Keratinocyte (primary cell): Measurements from ENCODE around the gene COL1A2. TPM values are rescaled to one million over a fixed set of nuclear protein-coding genes. Genes with fewer than 3 reads are reported as not detected.

Source experiments
- DNase-seq: peaks from one replicate; pipeline ENCODE4 v3.0.0-alpha.2; 2011; ENCODE audit warnings: low read depth, missing footprints, low spot score
- FAIRE-seq: peaks from 2 replicates; lab custom pipeline; 2011; peaks lifted over from hg19 to GRCh38; lab: Jason Lieb, UNC
- H2AFZ ChIP-seq: 2 replicates; pipeline ENCODE4 v1.6.0; 2012; ENCODE audit warnings: low read length, control low read depth, inconsistent platforms; ENCODE audit not compliant: control insufficient read depth
- H3K27ac ChIP-seq: 2 replicates; pipeline ENCODE4 v1.5.1; 2011; ENCODE audit warnings: low read length; ENCODE audit not compliant: control insufficient read depth, insufficient read depth
- H3K27me3 ChIP-seq: 3 replicates; pipeline ENCODE4 v1.6.0; 2011; ENCODE audit warnings: low read length; ENCODE audit not compliant: control insufficient read depth, insufficient read depth; ENCODE audit errors: extremely low read depth
- H3K36me3 ChIP-seq, 2 experiments: 2 replicates in 1 of 2; 3 replicates in 1 of 2; pipeline ENCODE4 v1.5.1; 2011; ENCODE audit warnings: low read length in 2 of 2, mild to moderate bottlenecking in 1 of 2; ENCODE audit not compliant: control insufficient read depth in 2 of 2, insufficient read depth in 2 of 2; ENCODE audit errors: extremely low read depth in 1 of 2
- H3K4me1 ChIP-seq: 3 replicates; pipeline ENCODE4 v1.5.1; 2011; ENCODE audit warnings: low read length; ENCODE audit not compliant: control insufficient read depth, insufficient read depth; ENCODE audit errors: extremely low read depth
- H3K4me2 ChIP-seq: 3 replicates; pipeline ENCODE4 v1.6.0; 2011; ENCODE audit warnings: low read depth, low read length; ENCODE audit not compliant: control insufficient read depth, insufficient read depth; ENCODE audit errors: extremely low read depth
- H3K4me3 ChIP-seq, 3 experiments: fragments of 200-600 bp in 1 of 3; sonication (generic) in 1 of 3; 2 replicates in 2 of 3; 3 replicates in 1 of 3; pipeline ENCODE4 v1.5.1; 2011 to 2016; ENCODE audit warnings: low read length in 3 of 3, mild to moderate bottlenecking in 3 of 3, control low read depth in 2 of 3, inconsistent platforms in 1 of 3, low read depth in 1 of 3, mixed read lengths in 1 of 3, mixed run types in 1 of 3, moderate library complexity in 1 of 3; ENCODE audit not compliant: control insufficient read depth in 2 of 3, insufficient read depth in 2 of 3; ENCODE audit errors: extremely low read depth in 1 of 3
- H3K79me2 ChIP-seq: 2 replicates; pipeline ENCODE4 v1.6.0; 2012; ENCODE audit warnings: low read length; ENCODE audit not compliant: control insufficient read depth, insufficient read depth
- H3K9ac ChIP-seq: 3 replicates; pipeline ENCODE4 v1.6.0; 2011; ENCODE audit warnings: low read length; ENCODE audit not compliant: control insufficient read depth, insufficient read depth; ENCODE audit errors: extremely low read depth
- H3K9me1 ChIP-seq: 3 replicates; pipeline ENCODE4 v1.6.0; 2011; ENCODE audit warnings: low read length; ENCODE audit not compliant: control insufficient read depth, insufficient read depth; ENCODE audit errors: extremely low read depth
- H3K9me3 ChIP-seq: 2 replicates; pipeline ENCODE4 v1.5.1; 2012; ENCODE audit warnings: low read depth, low read length; ENCODE audit not compliant: control insufficient read depth
- H4K20me1 ChIP-seq: 3 replicates; pipeline ENCODE4 v1.6.0; 2011; ENCODE audit warnings: low read length; ENCODE audit not compliant: control insufficient read depth, insufficient read depth; ENCODE audit errors: extremely low read depth
- EZH2 ChIP-seq: IDR thresholded peaks from one replicate; pipeline ENCODE4 v1.6.1; 2012; ENCODE audit warnings: inconsistent platforms, mild to moderate bottlenecking, low read length, moderate library complexity
- dilution Hi-C: fragments of 300-500 bp; cut with MboI; formaldehyde crosslinking; loops from one replicate; pipeline ENCODE4 v1.7.0; 2020; ENCODE audit warnings: low sequenced_read_pairs; ENCODE audit not compliant: extremely low pct_ligation_motif_present
- polyA plus RNA-seq, 5 experiments: library from polyadenylated mRNA; depleted of rRNA in 3 of 5; stranded (reverse) in 3 of 5; stranded (forward) in 1 of 5; unstranded in 1 of 5; fragments of >200 nt; gene quantifications; 1 replicate in 1 of 5; 2 replicates in 3 of 5; 3 replicates in 1 of 5; pipeline versions ENCODE4 v1.2.1 to v1.2.3, GENCODE V29; 2011 to 2012; ENCODE audit warnings: missing spikeins in 2 of 5, low read depth in 1 of 5, low replicate concordance in 1 of 5
- TF ChIP-seq, protein P1 (sequence below), 3 experiments: IDR thresholded peaks in 1 of 3; conservative IDR thresholded peaks in 1 of 3; optimal IDR thresholded peaks in 1 of 3; 2 replicates in 2 of 3; 3 replicates in 1 of 3; pipeline versions ENCODE3 to v1.5.1; 2011; ENCODE audit warnings: low read length in 3 of 3, mild to moderate bottlenecking in 3 of 3, moderate library complexity in 2 of 3, control low read depth in 1 of 3, inconsistent platforms in 1 of 3; ENCODE audit not compliant: insufficient read depth in 2 of 3; ENCODE audit errors: extremely low read depth in 1 of 3

COL1A2 gene
- polyA plus RNA-seq, 1 donor (not counting 4 experiments of a cell fraction or from before 2014, with no cell fraction given): 0.13 TPM

DNA sequence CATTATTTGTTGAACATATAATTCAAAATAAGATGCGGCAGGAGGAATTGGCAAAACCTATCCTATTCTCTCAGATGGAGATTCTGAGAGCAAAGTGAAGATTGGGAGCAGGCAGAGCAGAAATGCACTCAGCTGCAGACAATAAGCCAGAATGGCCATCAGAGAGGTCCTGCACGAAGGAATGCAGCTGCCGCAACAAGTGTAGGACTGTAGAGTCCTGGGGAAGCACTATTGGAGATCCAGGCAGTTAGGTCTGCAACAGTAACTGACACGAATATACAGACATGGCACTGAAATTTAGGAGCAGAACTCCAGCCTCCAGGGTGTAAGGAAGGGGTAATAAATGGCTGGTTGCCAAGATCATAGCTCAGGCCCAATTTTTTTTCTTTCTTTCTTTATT is 10.4 kb upstream of the COL1A2 start:
- Histone ChIP-seq H3K36me3 (no peaks in the 10 kb centered on the region), H3K9me1 (no peaks in the 10 kb centered on the region), H3K4me1 (no peaks in the 10 kb centered on the region), H3K27ac (no peak overlapping the region), H3K27me3 (no peaks in the 10 kb centered on the region), H4K20me1 (no peaks in the 10 kb centered on the region), H2AFZ (no peak overlapping the region), H3K4me3 (no peak overlapping the region), H3K9me3 (no peaks in the 10 kb centered on the region), H3K9ac (no peak overlapping the region), H3K4me2 (no peak overlapping the region), H3K79me2 (no peaks in the 10 kb centered on the region)
- TF ChIP-seq, protein P1, sequence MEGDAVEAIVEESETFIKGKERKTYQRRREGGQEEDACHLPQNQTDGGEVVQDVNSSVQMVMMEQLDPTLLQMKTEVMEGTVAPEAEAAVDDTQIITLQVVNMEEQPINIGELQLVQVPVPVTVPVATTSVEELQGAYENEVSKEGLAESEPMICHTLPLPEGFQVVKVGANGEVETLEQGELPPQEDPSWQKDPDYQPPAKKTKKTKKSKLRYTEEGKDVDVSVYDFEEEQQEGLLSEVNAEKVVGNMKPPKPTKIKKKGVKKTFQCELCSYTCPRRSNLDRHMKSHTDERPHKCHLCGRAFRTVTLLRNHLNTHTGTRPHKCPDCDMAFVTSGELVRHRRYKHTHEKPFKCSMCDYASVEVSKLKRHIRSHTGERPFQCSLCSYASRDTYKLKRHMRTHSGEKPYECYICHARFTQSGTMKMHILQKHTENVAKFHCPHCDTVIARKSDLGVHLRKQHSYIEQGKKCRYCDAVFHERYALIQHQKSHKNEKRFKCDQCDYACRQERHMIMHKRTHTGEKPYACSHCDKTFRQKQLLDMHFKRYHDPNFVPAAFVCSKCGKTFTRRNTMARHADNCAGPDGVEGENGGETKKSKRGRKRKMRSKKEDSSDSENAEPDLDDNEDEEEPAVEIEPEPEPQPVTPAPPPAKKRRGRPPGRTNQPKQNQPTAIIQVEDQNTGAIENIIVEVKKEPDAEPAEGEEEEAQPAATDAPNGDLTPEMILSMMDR (optimal IDR thresholded peaks at IDR 0.05 in 1 of 3, IDR thresholded peaks at IDR 0.05 in 1 of 3, conservative IDR thresholded peaks at IDR 0.05 in 1 of 3; ENCODE audit: extremely low read depth in 1 of 3, insufficient read depth in 2 of 3, low read length in 3 of 3): no peak
- no peak for TF ChIP-seq EZH2
- no peak for FAIRE-seq
- no peak for DNase-seq
- dilution Hi-C loops: no loop called here

DNA sequence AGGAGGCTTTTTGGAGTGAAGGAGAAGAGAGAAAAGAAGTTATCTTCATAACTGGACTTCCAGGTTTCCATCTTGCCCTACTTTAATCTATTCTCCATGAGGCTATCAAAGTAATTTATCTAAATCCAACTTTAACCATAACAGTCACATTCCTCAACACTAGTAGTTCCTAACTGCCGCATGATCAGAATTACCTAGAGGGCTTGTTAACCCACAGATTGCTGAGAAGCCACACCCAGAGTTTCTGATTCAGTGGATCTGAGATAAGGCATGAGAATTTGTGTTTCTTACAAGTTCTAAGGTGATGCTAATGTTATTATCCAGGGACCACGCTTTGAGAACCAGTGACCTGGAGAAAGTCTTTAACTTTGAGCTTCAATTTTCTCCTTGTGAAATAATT is 8.3 kb upstream of the COL1A2 start:
- H3K79me2 ChIP-seq: no peaks in the 10 kb centered on the region
- no peak overlapping the region for H3K4me2 ChIP-seq
- H3K9ac ChIP-seq: no peak overlapping the region
- H4K20me1 ChIP-seq: no peaks in the 10 kb centered on the region
- H3K27me3 ChIP-seq: no peaks in the 10 kb centered on the region
- TF ChIP-seq EZH2: no peak
- TF ChIP-seq, protein P1 (optimal IDR thresholded peaks at IDR 0.05 in 1 of 3, IDR thresholded peaks at IDR 0.05 in 1 of 3, conservative IDR thresholded peaks at IDR 0.05 in 1 of 3; ENCODE audit: extremely low read depth in 1 of 3, insufficient read depth in 2 of 3, low read length in 3 of 3): no peak
- H3K27ac ChIP-seq: no peak overlapping the region
- dilution Hi-C loops: no loop called here
- no peaks in the 10 kb centered on the region for H3K36me3 ChIP-seq
- H3K4me3 ChIP-seq: no peak overlapping the region
- FAIRE-seq (no peak), DNase-seq (no peak)
- no peaks in the 10 kb centered on the region for H3K4me1 ChIP-seq
- H3K9me1 ChIP-seq: no peaks in the 10 kb centered on the region
- H2AFZ ChIP-seq: no peak overlapping the region
- H3K9me3 ChIP-seq: no peaks in the 10 kb centered on the region
